ENCODE results near the gene CPLX4. TPM values are rescaled to one million over a fixed set of nuclear protein-coding genes. Genes with fewer than 3 reads are reported as not detected.
"Not testable (repeated sequence)": the region's sequence is repeated elsewhere in the genome, so short reads cannot be mapped to it uniquely, and the experiment has no call there.

Gene CPLX4
- total RNA-seq, 1 donor from 2014 or later, result not detected

DNA sequence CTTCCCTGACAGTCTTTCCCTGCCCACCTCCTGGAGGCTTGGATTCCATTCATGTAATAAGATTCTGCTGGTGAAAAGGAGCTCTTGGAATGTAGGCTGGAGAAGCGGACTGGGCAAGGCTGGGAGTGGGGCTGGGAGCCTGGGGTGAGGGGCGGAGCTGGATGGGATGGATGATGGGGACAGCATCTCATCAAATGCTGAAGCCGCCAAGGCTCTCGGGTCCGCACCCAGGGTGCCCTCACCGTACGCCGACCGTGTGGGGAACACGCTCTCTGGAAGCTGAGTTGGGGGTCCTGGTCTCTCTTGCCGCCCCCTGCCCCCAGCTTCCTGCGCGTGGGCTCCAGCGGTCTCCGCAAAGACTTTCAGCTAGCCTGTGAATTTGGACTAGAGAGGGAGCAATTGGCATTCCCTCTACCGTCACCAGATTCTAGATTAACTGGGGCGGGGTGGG lies 54.3 kb downstream of the CPLX4 start:
- Histone ChIP-seq H3K4me1 (peaks cover 15% of the 10 kb centered on the region), H3K4me3 (no peak overlapping the region), H3K27me3 (ENCODE audit: low read depth) (peaks cover 61% of the 10 kb centered on the region), H3K27ac (no peak overlapping the region), H3K36me3 (no peaks in the 10 kb centered on the region), H3K9me3 (no peaks in the 10 kb centered on the region)
- DNase-seq (no peak), ATAC-seq (no peak)
- TF ChIP-seq, protein P1, sequence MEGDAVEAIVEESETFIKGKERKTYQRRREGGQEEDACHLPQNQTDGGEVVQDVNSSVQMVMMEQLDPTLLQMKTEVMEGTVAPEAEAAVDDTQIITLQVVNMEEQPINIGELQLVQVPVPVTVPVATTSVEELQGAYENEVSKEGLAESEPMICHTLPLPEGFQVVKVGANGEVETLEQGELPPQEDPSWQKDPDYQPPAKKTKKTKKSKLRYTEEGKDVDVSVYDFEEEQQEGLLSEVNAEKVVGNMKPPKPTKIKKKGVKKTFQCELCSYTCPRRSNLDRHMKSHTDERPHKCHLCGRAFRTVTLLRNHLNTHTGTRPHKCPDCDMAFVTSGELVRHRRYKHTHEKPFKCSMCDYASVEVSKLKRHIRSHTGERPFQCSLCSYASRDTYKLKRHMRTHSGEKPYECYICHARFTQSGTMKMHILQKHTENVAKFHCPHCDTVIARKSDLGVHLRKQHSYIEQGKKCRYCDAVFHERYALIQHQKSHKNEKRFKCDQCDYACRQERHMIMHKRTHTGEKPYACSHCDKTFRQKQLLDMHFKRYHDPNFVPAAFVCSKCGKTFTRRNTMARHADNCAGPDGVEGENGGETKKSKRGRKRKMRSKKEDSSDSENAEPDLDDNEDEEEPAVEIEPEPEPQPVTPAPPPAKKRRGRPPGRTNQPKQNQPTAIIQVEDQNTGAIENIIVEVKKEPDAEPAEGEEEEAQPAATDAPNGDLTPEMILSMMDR (IDR thresholded peaks at IDR 0.05), result no peak
- intact Hi-C loops (cut with DNase I), result no loop called here

DNA sequence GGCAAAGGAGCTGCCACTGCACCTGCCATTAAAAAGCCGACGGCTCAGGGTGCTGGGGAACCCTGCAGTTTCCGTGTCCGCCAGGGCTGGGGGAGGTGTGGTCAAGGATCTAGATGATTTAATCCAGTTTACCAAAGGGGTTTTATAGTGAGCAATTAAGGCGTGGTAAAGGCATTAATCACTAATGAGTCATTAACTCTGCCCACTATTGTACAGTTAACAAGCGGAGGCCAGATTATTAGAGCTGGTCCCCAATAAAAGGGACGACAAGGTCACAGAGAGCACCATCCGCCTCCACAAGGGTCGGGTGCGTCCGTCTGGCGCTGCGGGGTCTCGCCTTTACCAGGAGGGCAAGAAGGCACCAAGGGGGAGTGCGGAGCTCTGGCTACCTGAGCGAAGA lies 54.8 kb downstream of the CPLX4 start:
- no peaks in the 10 kb centered on the region for H3K36me3 ChIP-seq
- H3K4me3 ChIP-seq, result no peak overlapping the region
- no peak overlapping the region for H3K27ac ChIP-seq
- TF ChIP-seq, protein P1 (IDR thresholded peaks at IDR 0.05), result no peak
- ATAC-seq (no peak), DNase-seq (no peak)
- peaks cover 57% of the 10 kb centered on the region for H3K27me3 ChIP-seq (ENCODE audit: low read depth)
- no peaks in the 10 kb centered on the region for H3K9me3 ChIP-seq
- intact Hi-C loops (cut with DNase I), result no loop called here
- peaks cover 11% of the 10 kb centered on the region for H3K4me1 ChIP-seq

DNA sequence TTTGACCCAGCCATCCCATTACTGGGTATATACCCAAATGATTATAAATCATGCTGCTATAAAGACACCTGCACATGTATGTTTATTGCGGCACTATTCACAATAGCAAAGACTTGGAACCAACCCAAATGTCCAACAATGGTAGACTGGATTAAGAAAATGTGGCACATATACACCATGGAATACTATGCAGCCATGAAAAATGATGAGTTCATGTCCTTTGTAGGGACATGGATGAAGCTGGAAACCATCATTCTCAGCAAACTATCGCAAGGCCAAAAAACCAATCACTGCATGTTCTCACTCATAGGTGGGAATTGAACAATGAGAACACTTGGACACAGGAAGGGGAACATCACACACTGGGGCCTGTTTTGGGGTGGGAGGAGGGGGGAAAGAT lies 56.2 kb downstream of the CPLX4 start:
- H3K4me1 ChIP-seq; intact Hi-C loops (cut with DNase I); H3K27ac ChIP-seq; ATAC-seq; DNase-seq; H3K4me3 ChIP-seq; H3K36me3 ChIP-seq; H3K9me3 ChIP-seq: not testable (repeated sequence)
- peaks cover 44% of the 10 kb centered on the region for H3K27me3 ChIP-seq (ENCODE audit: low read depth)

DNA sequence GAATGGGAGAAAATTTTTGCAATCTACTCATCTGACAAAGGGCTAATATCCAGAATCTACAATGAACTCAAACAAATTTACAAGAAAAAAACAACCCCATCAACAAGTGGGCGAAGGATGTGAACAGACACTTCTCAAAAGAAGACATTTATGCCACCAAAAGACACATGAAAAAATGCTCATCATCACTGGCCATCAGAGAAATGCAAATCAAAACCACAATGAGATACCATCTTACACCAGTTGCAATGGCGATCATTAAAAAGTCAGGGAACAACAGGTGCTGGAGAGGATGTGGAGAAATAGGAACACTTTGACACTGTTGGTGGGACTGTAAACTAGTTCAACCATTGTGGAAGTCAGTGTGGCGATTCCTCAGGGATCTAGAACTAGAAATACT lies 56.6 kb downstream of the CPLX4 start:
- DNase-seq; intact Hi-C loops (cut with DNase I); H3K36me3 ChIP-seq; H3K9me3 ChIP-seq; H3K4me3 ChIP-seq; H3K27ac ChIP-seq; H3K4me1 ChIP-seq; ATAC-seq: not testable (repeated sequence)
- H3K27me3 ChIP-seq (ENCODE audit: low read depth), result peaks cover 44% of the 10 kb centered on the region

DNA sequence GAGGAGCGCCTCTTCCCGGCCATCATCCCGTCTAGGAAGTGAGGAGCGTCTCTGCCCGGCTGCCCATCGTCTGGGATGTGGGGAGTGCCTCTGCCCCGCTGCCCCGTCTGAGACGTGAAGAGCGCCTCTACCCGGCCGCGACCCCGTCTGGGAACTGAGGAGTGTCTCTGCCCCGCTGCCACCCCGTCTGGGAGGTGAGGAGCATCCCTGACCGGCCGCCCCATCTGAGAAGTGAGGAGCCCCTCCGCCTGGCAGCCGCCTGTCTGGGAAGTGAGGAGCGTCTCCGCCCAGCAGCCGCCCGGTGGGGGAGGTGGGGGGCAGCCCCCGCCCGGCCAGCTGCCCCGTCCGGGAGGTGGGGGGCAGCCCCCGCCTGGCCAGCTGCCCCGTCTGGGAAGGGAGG lies 63.0 kb downstream of the CPLX4 start:
- DNase-seq; ATAC-seq; H3K27ac ChIP-seq; H3K36me3 ChIP-seq; intact Hi-C loops (cut with DNase I); H3K9me3 ChIP-seq; H3K4me1 ChIP-seq; H3K4me3 ChIP-seq: not testable (repeated sequence)
- peaks cover 13% of the 10 kb centered on the region for H3K27me3 ChIP-seq (ENCODE audit: low read depth)

- DNase-seq (no peak), ATAC-seq (peak; percentile 41 to 49)
- no peaks in the 10 kb centered on the region for H3K9me3 ChIP-seq
- H3K27me3 ChIP-seq (ENCODE audit: low read depth), result peaks cover 11% of the 10 kb centered on the region
- H3K36me3 ChIP-seq, result no peaks in the 10 kb centered on the region
- TF ChIP-seq, protein P1 (IDR thresholded peaks at IDR 0.05), result peak; percentile 71
- H3K4me3 ChIP-seq, result no peak overlapping the region
- no peak overlapping the region for H3K27ac ChIP-seq
- intact Hi-C loops (cut with DNase I), result no loop called here
- H3K4me1 ChIP-seq, result no peaks in the 10 kb centered on the region
Observed at GRCh38 chr18:59249199-59249774, 69.2 kb downstream of the CPLX4 start.

DNA sequence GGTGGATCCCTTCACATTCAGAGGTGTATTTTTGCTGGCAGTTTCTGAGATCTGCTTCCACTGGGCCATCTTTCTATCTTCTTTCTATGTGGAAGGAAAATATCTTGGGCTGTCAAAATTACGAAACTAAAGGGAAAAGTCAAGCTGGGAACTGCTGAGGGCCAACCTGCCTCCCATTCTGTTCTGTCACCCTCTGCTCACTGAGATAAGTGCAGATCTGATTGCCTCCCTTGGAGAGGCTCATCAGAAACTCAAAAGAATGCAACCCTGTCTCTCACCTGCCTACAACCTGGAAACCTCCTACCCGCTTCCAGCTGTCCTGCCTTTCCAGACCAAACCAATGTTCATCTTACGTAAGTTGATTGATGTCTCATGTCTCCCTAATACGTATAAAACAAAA lies 71.7 kb downstream of the CPLX4 start:
- H3K27me3 ChIP-seq (ENCODE audit: low read depth), result peaks cover 7% of the 10 kb centered on the region
- no peaks in the 10 kb centered on the region for H3K36me3 ChIP-seq
- intact Hi-C loops (cut with DNase I), result no loop called here
- no peak for ATAC-seq
- no peaks in the 10 kb centered on the region for H3K4me1 ChIP-seq
- no peak overlapping the region for H3K4me3 ChIP-seq
- H3K9me3 ChIP-seq, result no peaks in the 10 kb centered on the region
- no peak overlapping the region for H3K27ac ChIP-seq
- DNase-seq, result no peak
- TF ChIP-seq, protein P1 (IDR thresholded peaks at IDR 0.05), result no peak

Other genes with a start within 250 kb of the CPLX4 start
- gene SEC11C, start 178.8 kb downstream of the CPLX4 start, total RNA-seq, result 76.3 TPM
- gene GRP, start 98.5 kb downstream of the CPLX4 start, total RNA-seq, result 1.7 TPM
- gene RAX, start 45.2 kb downstream of the CPLX4 start, total RNA-seq, result not detected
- gene LMAN1, start 40.6 kb upstream of the CPLX4 start, total RNA-seq, result 62.7 TPM

Data from lower lobe of right lung (tissue), 2 donors.